Measurements from ENCODE around the gene STARD13. TPM values are rescaled to one million over a fixed set of nuclear protein-coding genes. Genes with fewer than 3 reads are reported as not detected.

Gene STARD13
- total and polyA plus RNA-seq, 12 donors: 7.1 to 38.3 (median 27.8) TPM

- intact Hi-C loops (cut with DNase I): loop anchor here in 1 of 10 donors (10.0 kb wide), 1 partner anchor 194 kb away; the partner anchor contains the start of gene KL
- H3K4me3 ChIP-seq: no peak overlapping the region
- no peak for DNase-seq
- no peaks in the 10 kb centered on the region for H3K27me3 ChIP-seq
- H3K9me3 ChIP-seq: no peaks in the 10 kb centered on the region
- 71 to 75% methylated on average over 6 of the region's 6 CpGs for WGBS, 2 donors
- H3K4me1 ChIP-seq: peaks cover 27 to 66% (median 63%) of the 10 kb centered on the region in 9 donors
- TF ChIP-seq CTCF (IDR thresholded peaks at IDR 0.05): no peak
- peak in 1 of 8 donors; percentile 5 for ATAC-seq
- H3K27ac ChIP-seq: peak overlapping the region in 8 of 10 donors; percentile 58 to 87 (median 80)
- H3K36me3 ChIP-seq: no peaks in the 10 kb centered on the region
These were observed 77.0 kb downstream of the STARD13 start for GRCh38 chr13:33208290-33209220.

- peak; percentile 23 to 67 (median 42) for ATAC-seq
- peaks cover 27 to 68% (median 63%) of the 10 kb centered on the region in 9 donors for H3K4me1 ChIP-seq
These were observed 78.0 kb downstream of the STARD13 start for GRCh38 chr13:33207615-33207961.

GRCh38 chr13:33206945-33207614 lies 78.5 kb downstream of the STARD13 start:
- 56 to 66% methylated on average over 5 of the region's 5 CpGs for WGBS, 2 donors
- peak overlapping the region in 9 of 10 donors; percentile 42 to 87 (median 80) for H3K27ac ChIP-seq
- no peaks in the 10 kb centered on the region for H3K9me3 ChIP-seq
- no peak for DNase-seq
- no peak for TF ChIP-seq CTCF (IDR thresholded peaks at IDR 0.05)
- no peak for ATAC-seq
- H3K4me1 ChIP-seq: peaks cover 27 to 73% (median 65%) of the 10 kb centered on the region in 9 donors
- no peaks in the 10 kb centered on the region for H3K27me3 ChIP-seq
- intact Hi-C loops (cut with DNase I): loop anchor here in 1 of 10 donors (10.0 kb wide), 1 partner anchor 192 kb away; the partner anchor contains the start of gene KL
- no peak overlapping the region for H3K4me3 ChIP-seq
- no peaks in the 10 kb centered on the region for H3K36me3 ChIP-seq

More at GRCh38 chr13:33207615-33207961, 78.0 kb downstream of the STARD13 start:
- Histone ChIP-seq H3K9me3 (no peaks in the 10 kb centered on the region), H3K27me3 (no peaks in the 10 kb centered on the region), H3K4me3 (no peak overlapping the region), H3K36me3 (no peaks in the 10 kb centered on the region), H3K27ac (peak overlapping the region in 9 of 10 donors; percentile 42 to 87 (median 80))
- 31 to 33% methylated on average over 3 of the region's 3 CpGs for WGBS, 2 donors
- intact Hi-C loops (cut with DNase I): loop anchor here in 1 of 10 donors (10.0 kb wide), 1 partner anchor 193 kb away; the partner anchor contains the start of gene KL
- peak in 1 of 2 donors; percentile 51 for DNase-seq
- no peak for TF ChIP-seq CTCF (IDR thresholded peaks at IDR 0.05)

GRCh38 chr13:33206425-33206824 lies 79.1 kb downstream of the STARD13 start:
- 74 to 75% methylated on average over 3 of the region's 3 CpGs for WGBS, 2 donors
- no peaks in the 10 kb centered on the region for H3K9me3 ChIP-seq
- H3K27ac ChIP-seq: peak overlapping the region in 7 of 10 donors; percentile 79 to 87 (median 80)
- no peak for ATAC-seq
- no peak for DNase-seq
- no peak overlapping the region for H3K4me3 ChIP-seq
- no peak for TF ChIP-seq CTCF (IDR thresholded peaks at IDR 0.05)
- no peaks in the 10 kb centered on the region for H3K27me3 ChIP-seq
- intact Hi-C loops (cut with DNase I): loop anchor here in 1 of 10 donors (10.0 kb wide), 1 partner anchor 192 kb away; the partner anchor contains the start of gene KL
- peaks cover 27 to 79% (median 67%) of the 10 kb centered on the region in 9 donors for H3K4me1 ChIP-seq
- no peaks in the 10 kb centered on the region for H3K36me3 ChIP-seq
